Ishikawa (cell line): ENCODE data around the gene PILRB.

Experiments used
- CEBPB ChIP-seq: IDR thresholded peaks from 2 replicates; pipeline ENCODE4 v1.6.1; 2012
- CREB1 ChIP-seq: IDR thresholded peaks from 2 replicates; pipeline ENCODE4 v1.6.1; 2012; ENCODE audit warnings: low read depth
- EGR1 ChIP-seq: IDR thresholded peaks from 2 replicates; pipeline ENCODE4 v1.6.1; 2012
- EP300 ChIP-seq: IDR thresholded peaks from 2 replicates; pipeline ENCODE4 v1.6.1; 2012; ENCODE audit warnings: borderline replicate concordance
- FOXM1 ChIP-seq: IDR thresholded peaks from 2 replicates; pipeline ENCODE4 v1.6.1; 2012; ENCODE audit warnings: low read depth, borderline replicate concordance
- NFIC ChIP-seq: IDR thresholded peaks from 2 replicates; pipeline ENCODE4 v1.6.1; 2012
- RAD21 ChIP-seq: IDR thresholded peaks from 2 replicates; pipeline ENCODE4 v1.6.1; 2012; ENCODE audit warnings: low read depth
- TAF1 ChIP-seq: IDR thresholded peaks from 2 replicates; pipeline ENCODE4 v1.6.1; 2012; ENCODE audit warnings: low read depth, mild to moderate bottlenecking
- TCF12 ChIP-seq: IDR thresholded peaks from 2 replicates; pipeline ENCODE4 v1.6.1; 2012; ENCODE audit warnings: low read depth
- TEAD4 ChIP-seq: IDR thresholded peaks from 2 replicates; pipeline ENCODE4 v1.6.1; 2012
- YY1 ChIP-seq: IDR thresholded peaks from 2 replicates; pipeline ENCODE4 v1.6.1; 2012; ENCODE audit warnings: low read depth
- ZBTB7A ChIP-seq: IDR thresholded peaks from 2 replicates; pipeline ENCODE4 v1.6.1; 2012; ENCODE audit warnings: low read depth
- TF ChIP-seq, protein P1 (sequence below): IDR thresholded peaks from 2 replicates; pipeline ENCODE4 v1.6.1; 2012
- TF ChIP-seq, protein P2 (sequence below): IDR thresholded peaks from 2 replicates; pipeline ENCODE4 v1.6.1; 2012; ENCODE audit warnings: low read depth, mild to moderate bottlenecking
- TF ChIP-seq, protein P3 (sequence below): IDR thresholded peaks from 2 replicates; pipeline ENCODE4 v1.6.1; 2012

PILRB gene

DNA sequence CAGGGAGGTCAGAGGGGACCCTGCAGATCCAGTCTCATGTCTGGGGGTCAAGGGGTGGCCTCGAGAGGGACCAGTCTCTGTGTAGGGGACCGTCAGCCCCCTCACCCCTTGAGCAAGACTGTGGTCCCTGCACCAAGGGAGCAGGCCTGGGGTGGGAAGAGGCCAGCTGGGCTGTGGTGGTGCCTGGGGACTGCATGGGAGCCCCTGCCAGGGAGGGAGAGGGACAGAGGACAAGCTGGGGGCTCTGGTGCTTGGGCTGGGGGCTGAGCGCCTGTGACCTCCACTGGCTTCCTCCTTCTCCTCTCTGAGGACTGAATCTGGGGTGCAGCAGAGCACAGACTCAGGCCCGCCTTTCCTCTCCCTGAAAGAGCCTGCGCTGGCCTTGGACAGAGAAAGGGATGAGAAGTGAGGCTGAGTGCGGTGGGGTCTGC, 771 bp upstream of the PILRB start:
- no peak for TF ChIP-seq EP300
- TF ChIP-seq TAF1: no peak
- TF ChIP-seq, protein P1, sequence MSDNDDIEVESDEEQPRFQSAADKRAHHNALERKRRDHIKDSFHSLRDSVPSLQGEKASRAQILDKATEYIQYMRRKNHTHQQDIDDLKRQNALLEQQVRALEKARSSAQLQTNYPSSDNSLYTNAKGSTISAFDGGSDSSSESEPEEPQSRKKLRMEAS: no peak
- TF ChIP-seq CREB1: no peak
- no peak for TF ChIP-seq ZBTB7A
- TF ChIP-seq, protein P2, sequence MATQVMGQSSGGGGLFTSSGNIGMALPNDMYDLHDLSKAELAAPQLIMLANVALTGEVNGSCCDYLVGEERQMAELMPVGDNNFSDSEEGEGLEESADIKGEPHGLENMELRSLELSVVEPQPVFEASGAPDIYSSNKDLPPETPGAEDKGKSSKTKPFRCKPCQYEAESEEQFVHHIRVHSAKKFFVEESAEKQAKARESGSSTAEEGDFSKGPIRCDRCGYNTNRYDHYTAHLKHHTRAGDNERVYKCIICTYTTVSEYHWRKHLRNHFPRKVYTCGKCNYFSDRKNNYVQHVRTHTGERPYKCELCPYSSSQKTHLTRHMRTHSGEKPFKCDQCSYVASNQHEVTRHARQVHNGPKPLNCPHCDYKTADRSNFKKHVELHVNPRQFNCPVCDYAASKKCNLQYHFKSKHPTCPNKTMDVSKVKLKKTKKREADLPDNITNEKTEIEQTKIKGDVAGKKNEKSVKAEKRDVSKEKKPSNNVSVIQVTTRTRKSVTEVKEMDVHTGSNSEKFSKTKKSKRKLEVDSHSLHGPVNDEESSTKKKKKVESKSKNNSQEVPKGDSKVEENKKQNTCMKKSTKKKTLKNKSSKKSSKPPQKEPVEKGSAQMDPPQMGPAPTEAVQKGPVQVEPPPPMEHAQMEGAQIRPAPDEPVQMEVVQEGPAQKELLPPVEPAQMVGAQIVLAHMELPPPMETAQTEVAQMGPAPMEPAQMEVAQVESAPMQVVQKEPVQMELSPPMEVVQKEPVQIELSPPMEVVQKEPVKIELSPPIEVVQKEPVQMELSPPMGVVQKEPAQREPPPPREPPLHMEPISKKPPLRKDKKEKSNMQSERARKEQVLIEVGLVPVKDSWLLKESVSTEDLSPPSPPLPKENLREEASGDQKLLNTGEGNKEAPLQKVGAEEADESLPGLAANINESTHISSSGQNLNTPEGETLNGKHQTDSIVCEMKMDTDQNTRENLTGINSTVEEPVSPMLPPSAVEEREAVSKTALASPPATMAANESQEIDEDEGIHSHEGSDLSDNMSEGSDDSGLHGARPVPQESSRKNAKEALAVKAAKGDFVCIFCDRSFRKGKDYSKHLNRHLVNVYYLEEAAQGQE: no peak

- TF ChIP-seq EGR1 (no peak), ZBTB7A (no peak), TCF12 (no peak), FOXM1 (no peak), CREB1 (no peak)
- TF ChIP-seq, protein P2: no peak
- TF ChIP-seq, protein P1: no peak
Observed at GRCh38 chr7:100358857-100359212, 918 bp downstream of the PILRB start.

DNA sequence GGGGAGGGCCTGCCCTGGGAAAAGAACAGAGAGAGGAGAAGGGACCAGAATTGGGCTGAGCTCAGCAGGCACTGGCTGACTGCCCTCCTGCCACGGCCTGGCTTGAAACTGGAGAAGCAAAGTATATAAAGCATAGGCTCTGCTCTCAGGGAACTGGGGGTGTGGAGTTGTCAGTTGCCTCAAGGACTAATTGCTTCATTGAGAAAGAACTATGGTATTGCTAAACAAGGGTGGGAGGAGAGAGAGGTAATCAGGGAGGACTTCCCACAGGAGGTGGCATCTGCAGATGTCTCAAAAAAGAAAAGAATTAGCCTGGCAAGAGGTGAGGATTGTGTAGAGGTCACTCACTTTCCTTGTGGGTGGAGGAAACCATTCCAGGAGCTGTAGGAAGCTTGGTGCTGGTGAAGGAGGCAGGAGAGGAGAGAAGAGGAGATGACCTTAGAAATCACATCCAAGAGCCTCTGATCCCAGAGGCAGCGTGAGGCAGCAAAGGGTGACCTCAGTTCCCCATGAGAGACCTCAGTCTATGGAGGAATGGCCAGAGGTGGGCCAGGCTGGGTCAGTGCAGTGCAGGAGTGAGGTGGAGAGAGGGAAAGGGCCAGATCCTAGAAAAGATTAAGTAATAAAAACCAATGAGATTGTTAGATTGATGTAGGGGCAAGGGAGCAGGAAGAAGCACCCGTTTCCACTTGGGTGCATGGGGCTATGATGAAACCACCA, 2.4 kb downstream of the PILRB start:
- TF ChIP-seq EGR1 (no peak), EP300 (no peak), CREB1 (no peak), FOXM1 (no peak), RAD21 (no peak), NFIC (no peak), CEBPB (no peak), TEAD4 (no peak)
- TF ChIP-seq, protein P3, sequence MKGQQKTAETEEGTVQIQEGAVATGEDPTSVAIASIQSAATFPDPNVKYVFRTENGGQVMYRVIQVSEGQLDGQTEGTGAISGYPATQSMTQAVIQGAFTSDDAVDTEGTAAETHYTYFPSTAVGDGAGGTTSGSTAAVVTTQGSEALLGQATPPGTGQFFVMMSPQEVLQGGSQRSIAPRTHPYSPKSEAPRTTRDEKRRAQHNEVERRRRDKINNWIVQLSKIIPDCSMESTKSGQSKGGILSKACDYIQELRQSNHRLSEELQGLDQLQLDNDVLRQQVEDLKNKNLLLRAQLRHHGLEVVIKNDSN: no peak

DNA sequence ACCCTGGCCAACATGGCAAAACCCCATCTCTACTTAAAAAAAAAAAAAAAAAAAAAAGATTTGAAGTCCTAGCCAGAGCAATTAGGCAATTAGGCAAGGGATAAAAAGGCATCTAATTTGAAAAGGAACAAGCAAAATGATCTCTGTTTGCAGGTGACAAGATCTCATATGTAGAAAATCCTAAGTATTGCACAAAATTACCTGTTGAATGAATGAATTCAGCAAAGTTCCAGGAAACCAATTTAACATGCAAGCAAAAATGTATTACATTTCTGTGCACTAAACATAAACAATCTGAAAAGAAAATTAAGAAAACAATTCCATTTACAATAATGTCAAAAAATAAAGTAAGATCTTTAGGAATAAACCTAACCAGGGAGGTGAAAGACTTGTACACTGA, 5.2 kb downstream of the PILRB start:
- TF ChIP-seq, protein P3: no peak
- TF ChIP-seq, protein P2: no peak

DNA sequence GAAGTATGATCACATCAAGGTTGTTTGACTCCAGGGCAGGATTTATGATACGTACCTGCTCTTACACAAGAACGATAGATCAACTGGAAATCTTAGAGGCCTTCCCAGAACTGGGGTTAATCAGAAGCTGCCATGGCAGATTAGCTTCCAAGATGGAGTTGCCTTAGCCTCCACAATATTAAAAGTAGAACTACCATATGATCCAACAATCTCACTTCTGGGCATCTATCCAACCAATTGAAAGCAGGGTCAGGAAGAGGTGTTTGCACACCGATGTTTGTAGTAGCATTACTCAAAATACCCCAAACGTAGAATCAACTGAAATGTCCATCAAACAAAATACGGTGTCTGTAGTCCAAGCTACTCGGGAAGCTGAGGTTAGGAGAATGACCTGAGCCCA, 6.6 kb downstream of the PILRB start:
- TF ChIP-seq, protein P2: no peak
- TF ChIP-seq RAD21 (no peak), EGR1 (no peak), TCF12 (no peak), TAF1 (no peak), YY1 (no peak), FOXM1 (no peak), TEAD4 (no peak), ZBTB7A (no peak), CEBPB (no peak), NFIC (no peak), CREB1 (no peak), EP300 (no peak)
- TF ChIP-seq, protein P3: no peak
- TF ChIP-seq, protein P1: no peak
